HG02973 (cell line): Measurements from ENCODE around the gene PNPLA1.
A peak's percentile ranks its signal among the peaks of the same experiment; 100 is the strongest.

ENCODE experiments used
- ATAC-seq: cut with Tn5 transposase; IDR thresholded peaks from one replicate; pipeline ENCODE4 v1.9.1; 2021; ENCODE audit warnings: moderate library complexity; ENCODE audit not compliant: unreplicated experiment

PNPLA1 gene

GRCh38 chr6:36284359-36284758 is 14.5 kb downstream of the PNPLA1 start:
- ATAC-seq, result no peak

- ATAC-seq, result no peak
Measured at GRCh38 chr6:36285187-36285671, 15.4 kb downstream of the PNPLA1 start.

- ATAC-seq, result no peak
Measured at GRCh38 chr6:36285797-36286196, 15.9 kb downstream of the PNPLA1 start.

GRCh38 chr6:36286858-36287257 is 17.0 kb downstream of the PNPLA1 start:
- ATAC-seq, result no peak

GRCh38 chr6:36289281-36289878 is 19.5 kb downstream of the PNPLA1 start:
- ATAC-seq, result no peak

- ATAC-seq, result no peak
Measured at GRCh38 chr6:36290668-36291620, 21.1 kb downstream of the PNPLA1 start.

GRCh38 chr6:36292170-36292569 is 22.3 kb downstream of the PNPLA1 start:
- no peak for ATAC-seq

GRCh38 chr6:36296240-36296639 is 26.4 kb downstream of the PNPLA1 start:
- no peak for ATAC-seq

- ATAC-seq, result no peak
Measured at GRCh38 chr6:36297051-36297450, 27.2 kb downstream of the PNPLA1 start.

GRCh38 chr6:36297511-36297910 is 27.7 kb downstream of the PNPLA1 start:
- no peak for ATAC-seq

GRCh38 chr6:36298027-36298426 is 28.2 kb downstream of the PNPLA1 start:
- ATAC-seq, result no peak

- ATAC-seq, result no peak
Measured at GRCh38 chr6:36301085-36301658, 31.3 kb downstream of the PNPLA1 start.

GRCh38 chr6:36301781-36302180 is 31.9 kb downstream of the PNPLA1 start:
- no peak for ATAC-seq

- ATAC-seq, result peak; percentile 67
Measured at GRCh38 chr6:36302227-36302976, 32.5 kb downstream of the PNPLA1 start.

- ATAC-seq, result no peak
Measured at GRCh38 chr6:36305885-36306284, 36.0 kb downstream of the PNPLA1 start.

GRCh38 chr6:36306375-36306774 is 36.5 kb downstream of the PNPLA1 start:
- ATAC-seq, result no peak

GRCh38 chr6:36308514-36308913 is 38.7 kb downstream of the PNPLA1 start:
- no peak for ATAC-seq

GRCh38 chr6:36309203-36309602 is 39.3 kb downstream of the PNPLA1 start:
- no peak for ATAC-seq

- no peak for ATAC-seq
Measured at GRCh38 chr6:36309900-36310299, 40.0 kb downstream of the PNPLA1 start.

- no peak for ATAC-seq
Measured at GRCh38 chr6:36312854-36313648, 43.2 kb downstream of the PNPLA1 start.
